ENCODE results near the gene CRCP.
A peak's percentile ranks its signal among the peaks of the same experiment; 100 is the strongest.
"Not testable (repeated sequence)": the region's sequence is repeated elsewhere in the genome, so short reads cannot be mapped to it uniquely, and the experiment has no call there.

The CRCP gene

DNA sequence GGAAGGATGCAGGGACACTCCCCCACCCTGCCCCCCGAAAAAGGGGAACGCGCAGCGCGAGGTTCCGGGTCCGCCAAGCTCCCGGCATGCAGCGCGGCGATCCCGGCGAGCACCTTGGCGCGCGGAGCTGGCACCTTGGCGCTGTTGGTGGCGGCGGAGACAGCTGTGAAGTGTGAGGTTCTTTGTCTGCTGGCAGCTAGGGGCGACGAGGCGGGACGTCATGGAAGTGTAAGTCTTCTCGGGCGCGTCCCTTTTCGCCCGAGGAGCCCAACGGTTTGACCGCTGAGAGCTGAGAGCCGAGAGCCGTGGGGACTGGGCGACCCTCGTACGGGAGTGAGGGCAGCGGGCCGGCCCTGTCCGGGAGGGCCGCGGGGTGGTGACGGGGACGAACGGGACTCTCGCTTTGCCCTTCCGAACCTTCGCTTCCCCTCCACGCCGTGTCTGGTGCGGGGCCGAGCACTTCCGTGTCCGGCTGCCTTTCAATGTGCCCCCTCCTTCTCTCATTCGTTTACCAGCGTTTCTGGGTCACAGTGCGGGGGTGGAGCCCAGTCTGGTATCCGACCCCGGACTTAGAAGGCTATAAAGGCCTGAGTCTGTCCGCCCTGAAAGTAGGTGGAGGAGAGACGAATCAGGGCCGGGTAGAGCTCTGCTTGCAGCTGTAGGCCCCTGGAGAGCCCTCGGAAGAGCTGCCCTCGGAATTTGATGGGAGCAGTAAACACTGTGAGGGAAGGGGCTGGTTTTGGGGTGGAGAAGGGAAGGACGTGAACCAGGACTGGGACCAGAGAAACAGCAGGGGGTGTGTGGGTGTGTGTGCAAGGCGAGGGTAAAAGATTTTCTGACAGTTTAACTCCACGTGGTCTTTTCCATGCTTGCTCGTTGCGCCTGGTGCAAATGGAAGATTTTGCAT lies at the start of gene CRCP:
Gene CRCP, plus strand, starts transcription at position 105 of the 907 bp plus-strand sequence. Its CDS starts 116 bp downstream, at position 221.
- peak; percentile 52 for DNase-seq

DNA sequence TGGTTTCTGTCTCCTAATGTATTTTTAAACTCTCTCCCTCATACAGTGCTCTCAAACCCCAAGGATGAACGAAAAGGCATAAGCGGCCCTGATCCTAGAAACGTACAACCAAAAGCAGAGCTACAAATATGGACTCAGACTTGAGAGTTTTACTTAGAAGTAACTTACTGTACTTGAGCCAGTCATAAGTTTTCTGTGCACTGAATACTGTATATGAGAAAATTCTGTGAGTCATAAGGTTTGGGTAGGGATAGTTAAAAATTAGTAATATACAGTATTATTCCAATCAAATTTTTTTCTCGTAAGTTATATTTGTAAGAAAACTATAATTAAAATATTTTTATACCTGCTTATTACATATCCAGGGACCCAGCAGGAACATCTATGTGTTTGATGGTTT lies 44.9 kb upstream of the CRCP start:
- no peak for DNase-seq

DNA sequence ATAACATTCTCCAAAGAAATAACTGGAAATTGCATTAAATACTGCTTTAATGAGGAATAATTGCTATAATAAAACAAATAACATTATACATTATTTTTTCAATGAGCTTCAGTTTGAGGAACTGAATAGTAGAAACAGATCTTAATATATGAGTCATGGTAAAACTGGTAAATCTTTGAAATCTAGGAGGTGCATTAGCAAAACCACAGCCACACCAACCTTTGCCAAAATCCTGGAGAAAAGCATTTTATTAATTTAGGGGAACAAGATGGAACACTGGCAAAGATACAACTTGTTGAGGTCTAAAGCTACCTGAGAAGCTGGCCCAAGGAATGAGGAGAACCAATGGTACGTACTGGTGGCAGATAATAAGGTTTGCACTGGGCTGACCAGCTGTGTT lies 44.4 kb upstream of the CRCP start:
- DNase-seq, result no peak

DNA sequence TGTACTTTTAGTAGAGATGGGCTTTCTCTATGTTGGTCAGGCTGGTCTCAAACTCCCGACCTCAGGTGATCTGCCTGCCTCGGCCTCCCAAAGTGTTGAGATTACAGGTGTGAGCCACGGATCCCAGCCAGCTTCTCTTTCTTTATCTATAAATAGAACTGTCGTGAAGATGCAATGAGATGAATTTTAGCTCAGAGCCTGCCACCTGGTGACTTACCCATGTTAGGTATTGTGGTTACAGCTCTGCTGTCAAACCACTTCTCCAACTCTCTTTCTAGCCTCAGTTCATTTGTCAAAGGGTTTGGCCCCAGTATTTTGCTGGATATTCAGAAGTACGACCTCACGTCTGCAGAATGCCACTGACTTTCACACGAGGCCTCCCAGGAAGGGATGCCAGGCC lies 42.4 kb upstream of the CRCP start:
- not testable (repeated sequence) for DNase-seq

DNA sequence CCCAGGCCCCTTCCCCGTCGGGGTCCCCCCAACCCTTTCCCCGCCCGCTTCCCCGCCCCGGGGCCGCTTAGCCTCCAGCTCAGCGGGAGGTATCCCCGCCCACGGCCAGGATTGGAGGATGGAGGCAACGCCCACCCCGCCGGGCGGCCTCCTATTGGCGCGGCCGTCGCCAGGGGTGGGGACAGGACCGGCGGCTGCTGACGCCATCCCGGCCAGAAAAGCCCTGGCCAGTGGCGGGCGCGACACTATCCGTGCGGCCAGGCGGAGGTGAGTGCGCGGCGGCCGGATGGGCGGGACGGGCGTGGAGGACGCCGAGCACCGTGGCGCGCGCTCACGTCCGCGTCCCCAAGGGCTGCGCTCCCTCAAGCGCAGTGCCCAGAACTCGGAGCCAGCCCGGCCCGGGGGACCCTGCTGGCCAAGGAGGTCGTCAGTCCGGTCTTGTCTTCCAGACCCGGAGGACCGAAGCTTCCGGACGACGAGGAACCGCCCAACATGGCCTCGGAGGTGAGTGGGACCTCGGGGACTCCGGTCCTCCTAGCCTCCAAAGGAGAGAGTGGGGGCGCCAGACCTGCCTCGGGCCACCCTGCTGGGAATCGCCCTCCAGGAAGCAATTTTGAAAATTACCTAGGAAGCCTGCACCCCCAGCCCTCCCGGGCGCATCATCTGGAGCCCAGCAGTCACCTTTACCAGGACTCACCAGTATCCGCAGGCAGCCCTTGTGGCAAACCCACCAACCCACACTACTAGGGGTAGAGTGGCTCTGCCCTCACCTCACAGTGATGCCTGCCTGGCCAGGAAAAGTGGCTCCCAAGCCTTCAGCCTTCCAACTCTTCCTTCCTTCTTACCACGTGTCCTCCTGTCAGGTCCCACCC lies 38.8 kb upstream of the CRCP start, which contains the start of gene ASL:
Gene ASL, plus strand, starts transcription at position 230 of the 872 bp plus-strand sequence. Its CDS starts 263 bp downstream, at position 493.
- DNase-seq, result peak; percentile 71

DNA sequence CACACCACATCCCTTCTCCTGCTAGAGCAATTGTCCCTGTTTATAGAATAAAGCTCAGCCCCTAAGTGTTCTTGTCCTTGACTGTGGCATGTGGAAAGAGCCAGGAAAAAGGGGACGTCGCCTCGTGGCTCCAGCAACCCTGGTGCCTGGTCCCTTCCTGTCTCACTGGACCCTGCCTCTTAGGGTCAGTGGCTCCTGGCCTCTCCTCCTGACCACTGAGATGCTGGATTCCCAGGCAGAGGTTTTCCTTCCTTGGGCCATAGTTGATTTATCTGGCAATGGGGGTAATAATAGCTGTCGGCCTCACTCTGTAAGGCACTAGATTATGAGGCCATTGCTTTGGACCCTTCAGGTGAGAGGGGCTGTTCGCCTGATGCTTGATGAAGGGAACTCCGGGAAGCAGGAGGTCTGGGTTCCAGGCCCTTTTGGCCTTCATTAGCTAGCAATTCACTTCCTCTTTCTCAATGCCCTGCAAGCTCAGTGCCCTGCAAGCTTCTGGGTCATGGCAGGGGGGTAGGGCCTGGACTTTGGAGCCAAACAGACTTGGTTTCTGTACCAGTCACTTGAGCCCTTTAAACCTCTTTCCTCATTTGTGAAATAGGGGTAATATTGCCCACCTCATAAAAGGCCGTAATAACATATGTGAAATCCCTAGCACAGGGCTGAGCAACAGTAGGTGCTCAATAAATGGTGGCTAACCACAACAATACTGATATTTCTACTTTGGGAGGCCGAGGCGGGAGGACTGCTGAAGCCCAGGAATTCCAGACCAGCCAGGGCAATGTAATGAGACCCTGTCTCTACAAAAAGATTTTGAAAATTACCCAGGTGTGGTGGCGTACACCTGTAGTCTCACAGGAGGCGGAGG lies 38.0 kb upstream of the CRCP start:
- DNase-seq, result no peak

DNA sequence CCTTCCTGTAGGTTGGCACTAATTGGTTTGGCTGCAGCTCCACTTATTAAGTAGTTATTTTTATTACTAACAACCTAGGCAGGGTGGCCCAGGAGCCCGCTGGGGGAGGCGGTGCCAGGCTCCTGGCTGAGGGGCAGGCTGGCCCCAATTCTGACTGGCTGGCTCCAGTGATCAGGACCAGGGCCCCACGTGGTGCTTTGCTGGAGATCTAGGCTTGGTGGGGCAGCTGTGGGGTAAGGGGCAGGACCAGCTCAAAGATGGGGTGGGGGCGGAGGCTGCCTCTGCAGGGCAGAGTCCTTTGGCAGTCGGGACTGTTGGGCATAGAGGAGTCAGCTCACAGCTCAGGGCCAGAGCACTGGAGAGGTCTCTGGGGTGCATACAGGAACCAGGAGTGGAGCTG lies 36.6 kb upstream of the CRCP start:
- no peak for DNase-seq

DNA sequence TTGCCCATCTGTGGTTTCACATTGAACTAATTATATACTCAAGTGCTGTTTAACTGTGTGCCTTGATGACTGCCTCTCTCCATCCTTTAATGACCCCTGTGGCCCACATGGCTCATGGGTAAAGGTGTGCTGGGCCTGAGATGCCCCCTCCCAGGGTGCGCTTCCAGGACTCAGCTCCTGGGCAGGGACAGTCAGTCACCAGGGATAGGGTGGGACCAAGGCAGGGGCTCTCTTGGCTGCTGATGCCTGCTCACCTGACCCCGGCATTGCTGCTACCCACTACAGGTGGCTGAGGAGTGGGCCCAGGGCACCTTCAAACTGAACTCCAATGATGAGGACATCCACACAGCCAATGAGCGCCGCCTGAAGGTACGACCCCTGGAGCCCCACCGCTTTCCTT lies 32.6 kb upstream of the CRCP start:
- no peak for DNase-seq

DNA sequence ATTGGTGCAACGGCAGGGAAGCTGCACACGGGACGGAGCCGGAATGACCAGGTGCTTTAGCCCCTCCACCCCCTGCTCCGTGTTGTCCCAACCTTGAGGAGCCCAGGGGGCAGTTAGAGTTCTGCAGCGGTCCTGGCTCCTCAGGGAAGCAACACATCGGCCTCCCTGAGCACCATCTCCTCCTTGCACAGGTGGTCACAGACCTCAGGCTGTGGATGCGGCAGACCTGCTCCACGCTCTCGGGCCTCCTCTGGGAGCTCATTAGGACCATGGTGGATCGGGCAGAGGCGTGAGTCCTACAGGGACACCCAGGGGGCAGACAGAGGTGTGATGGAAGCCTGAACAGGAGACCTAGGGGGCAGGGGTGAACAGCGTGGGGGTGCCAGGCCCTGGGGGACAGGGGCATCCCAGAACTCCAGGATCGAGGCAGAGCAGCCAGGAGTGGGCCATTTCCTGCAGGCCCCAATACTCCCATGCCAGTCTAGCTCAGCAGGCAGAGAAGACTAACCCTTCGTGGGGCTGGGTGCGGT lies 31.7 kb upstream of the CRCP start:
- no peak for DNase-seq

DNA sequence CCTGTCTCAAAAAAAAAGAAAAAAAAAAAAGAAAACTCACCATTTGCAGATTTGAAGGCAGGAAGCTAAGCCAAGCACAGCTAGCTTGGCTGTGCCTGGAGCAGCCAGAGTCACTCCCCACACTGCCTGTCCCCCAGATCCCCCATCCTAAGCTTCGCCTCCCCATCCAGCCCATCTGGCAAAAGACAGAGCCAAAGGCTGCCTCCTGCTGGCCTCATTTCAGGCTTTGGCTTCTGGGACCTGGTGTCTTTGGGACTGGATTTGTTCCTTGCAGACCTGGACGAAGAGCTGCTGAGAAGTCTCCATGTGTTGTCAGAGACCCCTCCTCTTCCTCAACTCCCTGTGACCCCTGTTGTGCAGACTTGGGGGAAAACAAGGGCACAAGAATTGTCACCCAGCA lies 31.0 kb upstream of the CRCP start:
- DNase-seq, result no peak

DNA sequence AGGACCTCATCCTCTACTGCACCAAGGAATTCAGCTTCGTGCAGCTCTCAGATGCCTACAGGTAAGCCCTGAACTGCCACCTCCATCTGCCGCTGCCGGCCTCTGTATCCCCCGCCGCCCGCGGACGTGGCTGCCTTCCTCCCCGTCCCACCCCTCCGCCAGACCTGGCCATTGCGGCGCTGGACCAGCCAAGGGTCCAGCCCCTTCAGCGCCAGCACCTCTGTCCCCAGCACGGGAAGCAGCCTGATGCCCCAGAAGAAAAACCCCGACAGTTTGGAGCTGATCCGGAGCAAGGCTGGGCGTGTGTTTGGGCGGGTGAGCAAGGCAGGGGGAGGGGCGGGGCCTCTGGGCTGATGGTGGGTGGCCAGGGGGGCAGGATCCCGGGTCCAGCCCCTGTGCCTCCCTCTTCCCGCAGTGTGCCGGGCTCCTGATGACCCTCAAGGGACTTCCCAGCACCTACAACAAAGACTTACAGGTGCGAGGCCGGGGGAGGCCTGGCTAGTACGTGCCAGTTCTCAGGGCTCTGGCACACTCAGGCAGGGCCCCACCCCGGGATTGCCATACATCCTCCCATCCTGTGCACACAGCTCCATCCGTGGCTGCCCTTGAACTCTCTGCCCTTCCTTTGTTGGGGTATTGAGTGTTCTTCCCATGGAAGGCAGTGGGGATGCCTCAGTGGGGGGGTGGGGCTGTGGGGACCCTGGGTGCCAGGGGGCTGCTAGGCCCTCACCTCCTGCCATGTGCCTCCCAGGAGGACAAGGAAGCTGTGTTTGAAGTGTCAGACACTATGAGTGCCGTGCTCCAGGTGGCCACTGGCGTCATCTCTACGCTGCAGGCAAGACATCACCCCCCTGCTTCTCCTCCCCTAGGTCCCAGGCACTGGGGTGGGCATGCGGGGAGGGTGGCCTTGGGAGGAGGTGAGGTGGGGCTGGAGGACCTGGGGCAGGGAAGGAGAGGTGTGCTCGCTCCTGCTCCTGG lies 25.5 kb upstream of the CRCP start:
- no peak for DNase-seq

DNA sequence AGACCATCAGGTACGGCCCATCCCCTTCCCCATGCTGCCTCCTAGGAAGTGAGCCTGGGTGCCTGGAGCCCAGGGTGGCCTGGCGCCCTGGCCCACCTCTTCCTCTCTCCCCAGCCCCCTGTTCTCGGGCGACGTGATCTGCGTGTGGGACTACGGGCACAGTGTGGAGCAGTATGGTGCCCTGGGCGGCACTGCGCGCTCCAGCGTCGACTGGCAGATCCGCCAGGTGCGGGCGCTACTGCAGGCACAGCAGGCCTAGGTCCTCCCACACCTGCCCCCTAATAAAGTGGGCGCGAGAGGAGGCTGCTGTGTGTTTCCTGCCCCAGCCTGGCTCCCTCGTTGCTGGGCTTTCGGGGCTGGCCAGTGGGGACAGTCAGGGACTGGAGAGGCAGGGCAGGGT lies 22.0 kb upstream of the CRCP start:
- DNase-seq, result no peak

DNA sequence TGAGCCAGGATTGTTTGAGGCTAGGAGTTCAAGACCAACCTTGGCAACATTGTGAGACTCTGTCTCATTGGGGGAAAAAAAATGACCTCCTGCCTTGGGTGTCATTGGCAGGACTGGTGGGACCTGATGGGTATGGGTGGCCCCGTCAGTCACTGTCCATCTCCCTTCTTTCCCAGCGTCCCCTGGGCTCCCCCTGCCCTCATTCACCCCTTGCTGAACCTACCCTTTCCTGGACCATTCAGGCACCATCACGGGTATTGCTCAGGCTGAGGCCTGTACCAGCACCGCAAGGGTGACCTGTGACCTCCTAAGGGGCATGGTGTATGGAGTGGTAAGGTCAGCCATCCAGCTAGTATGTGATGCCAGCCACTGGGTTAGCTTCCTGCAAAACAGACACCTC lies 19.6 kb upstream of the CRCP start:
- no peak for DNase-seq

DNA sequence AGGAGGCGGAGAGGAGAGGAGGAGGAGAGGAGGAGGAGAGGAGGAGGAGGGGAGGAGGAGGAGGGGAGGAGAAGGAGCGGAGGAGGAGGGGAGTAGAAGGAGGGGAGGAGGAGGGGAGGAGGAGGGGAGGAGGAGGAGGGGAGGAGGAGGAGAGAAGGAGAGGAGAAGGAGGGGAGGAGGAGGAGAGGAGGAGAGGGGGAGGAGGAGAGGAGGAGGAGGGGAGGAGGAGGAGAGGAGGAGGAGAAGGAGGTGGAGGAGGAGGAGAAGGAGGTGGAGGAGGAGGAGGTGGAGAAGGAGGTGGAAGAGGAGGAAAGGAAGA lies 15.5 kb upstream of the CRCP start:
- no peak for DNase-seq

DNA sequence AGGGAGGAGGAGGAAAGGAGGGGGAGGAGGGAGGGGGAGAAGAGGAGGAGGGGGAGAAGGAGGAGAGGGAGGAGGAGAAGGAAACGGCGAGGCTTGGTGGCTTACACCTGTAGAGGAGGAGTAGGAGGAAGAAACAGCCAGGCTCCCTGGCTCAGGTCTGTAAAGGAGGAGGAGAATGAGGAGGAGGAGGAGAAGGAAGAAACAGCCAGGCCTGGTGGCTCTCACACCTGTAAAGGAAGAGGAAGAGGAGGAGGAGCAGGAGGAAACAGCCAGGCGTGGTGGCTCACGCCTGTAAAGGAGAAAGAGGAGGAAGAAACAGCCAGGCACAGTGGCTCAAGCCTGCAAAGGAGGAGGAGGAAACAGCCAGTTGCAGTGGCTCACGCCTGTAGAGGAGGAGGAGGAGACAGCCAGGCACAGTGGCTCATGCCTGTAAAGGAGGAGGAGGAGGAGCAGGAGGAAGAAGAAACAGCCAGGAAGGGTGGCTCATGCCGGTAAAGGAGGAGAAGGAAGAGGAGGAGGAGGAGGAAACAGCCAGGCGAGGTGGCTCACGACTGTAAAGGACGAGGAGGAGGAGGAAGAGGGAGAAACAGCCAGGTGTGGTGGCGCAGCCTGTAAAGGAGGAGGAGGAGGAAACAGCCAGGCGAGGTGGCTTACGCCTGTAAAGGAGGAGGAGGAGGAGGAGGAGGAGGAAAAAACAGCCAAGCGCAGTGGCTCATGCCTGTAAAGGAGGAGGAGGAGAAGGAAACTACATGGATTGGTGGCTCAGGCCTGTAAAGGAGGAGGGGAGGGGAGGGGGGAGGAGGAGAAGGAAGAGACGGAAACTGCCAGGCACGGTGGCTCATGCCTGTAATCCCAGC lies 14.9 kb upstream of the CRCP start:
- peak; percentile 75 for DNase-seq

DNA sequence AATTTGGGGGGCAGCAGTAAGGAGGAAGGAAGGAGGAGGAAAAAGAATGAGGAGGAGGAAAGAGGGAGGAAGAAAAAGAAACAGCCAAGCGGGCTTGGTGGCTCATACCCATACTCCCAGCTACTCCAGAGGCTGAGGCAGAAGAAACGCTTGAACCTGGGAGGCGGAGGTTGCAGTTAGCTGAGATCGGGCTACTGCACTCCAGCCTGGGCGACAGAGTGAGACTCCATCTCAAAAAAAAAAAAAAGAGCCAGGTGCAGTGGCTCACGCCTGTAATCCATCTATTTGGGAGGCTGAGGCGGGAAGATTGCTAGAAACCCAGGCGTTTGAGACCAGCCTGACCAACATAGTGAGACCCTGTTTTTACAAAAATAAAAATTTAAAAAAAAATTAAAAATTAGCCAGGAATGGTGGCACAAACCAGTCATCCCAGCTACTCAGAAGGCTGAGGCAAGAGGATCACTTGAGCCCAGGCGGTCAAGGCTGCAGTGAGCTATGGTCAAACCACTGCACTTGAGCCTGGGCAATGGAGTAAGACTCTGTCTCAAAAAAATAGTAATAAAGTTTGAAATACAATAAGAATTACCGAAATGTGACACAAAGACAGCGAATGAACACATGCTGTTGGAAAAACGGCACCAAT lies 14.1 kb upstream of the CRCP start:
- no peak for DNase-seq

DNA sequence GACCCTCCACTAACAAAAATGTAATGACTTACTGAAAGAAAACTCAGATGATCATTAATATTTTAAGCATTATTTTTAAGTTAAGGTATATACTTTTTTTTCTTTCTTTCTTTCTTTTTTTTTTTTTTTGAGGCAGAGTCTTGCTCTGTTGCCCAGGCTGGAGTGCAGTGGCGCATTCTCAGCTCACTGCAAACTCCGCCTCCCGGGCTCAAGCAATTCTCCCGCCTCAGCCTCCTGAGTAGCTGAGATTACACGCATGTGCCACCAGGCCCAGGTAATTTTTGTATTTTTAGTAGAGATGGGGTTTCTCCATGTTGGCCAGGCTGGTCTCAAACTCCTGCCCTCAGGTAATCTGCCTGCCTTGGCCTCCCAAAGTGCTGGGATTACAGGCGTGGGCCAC lies 12.5 kb upstream of the CRCP start:
- DNase-seq, result not testable (repeated sequence)

DNA sequence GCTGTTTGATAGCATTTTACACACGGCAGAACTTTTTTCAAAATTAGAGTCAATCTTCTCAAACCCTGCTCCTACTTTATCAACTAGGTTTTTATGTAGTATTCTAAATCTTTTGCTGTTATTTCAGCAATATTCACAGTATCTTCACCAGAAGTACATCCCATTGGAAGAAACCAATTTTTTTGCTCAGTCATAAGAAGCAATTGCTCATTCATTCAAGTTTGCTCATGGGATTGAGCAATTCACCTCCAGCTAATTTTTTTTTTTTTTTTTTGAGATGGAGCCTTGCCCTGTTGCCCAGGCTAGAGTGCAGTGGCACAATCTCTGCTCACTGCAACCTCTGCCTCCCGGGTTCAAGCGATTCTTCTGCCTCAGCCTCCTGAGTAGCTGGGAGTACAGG lies 10.7 kb upstream of the CRCP start:
- DNase-seq, result not testable (repeated sequence)

DNA sequence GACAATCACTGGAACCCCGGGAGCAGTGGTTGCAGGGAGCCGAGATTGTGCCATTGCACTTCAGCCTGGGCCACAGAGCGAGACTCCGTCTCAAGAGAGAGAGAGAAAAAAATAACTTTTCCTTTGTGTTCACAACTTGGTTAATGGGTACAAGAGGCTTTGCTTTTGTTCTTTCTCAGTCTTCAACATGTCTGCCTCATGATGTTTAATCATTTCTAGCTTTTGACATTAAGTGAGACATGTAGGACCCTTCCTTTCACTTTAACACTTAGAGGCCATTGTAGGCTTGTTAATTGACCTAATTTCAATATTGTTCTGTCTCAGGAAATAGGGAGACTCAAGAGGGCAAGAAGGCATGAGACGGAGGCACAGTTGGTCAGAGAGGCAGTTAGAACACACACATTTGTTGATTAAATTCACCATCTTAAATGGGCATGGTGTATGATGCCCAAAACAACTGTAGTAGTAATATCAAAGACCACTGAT lies 9.3 kb upstream of the CRCP start:
- no peak for DNase-seq

DNA sequence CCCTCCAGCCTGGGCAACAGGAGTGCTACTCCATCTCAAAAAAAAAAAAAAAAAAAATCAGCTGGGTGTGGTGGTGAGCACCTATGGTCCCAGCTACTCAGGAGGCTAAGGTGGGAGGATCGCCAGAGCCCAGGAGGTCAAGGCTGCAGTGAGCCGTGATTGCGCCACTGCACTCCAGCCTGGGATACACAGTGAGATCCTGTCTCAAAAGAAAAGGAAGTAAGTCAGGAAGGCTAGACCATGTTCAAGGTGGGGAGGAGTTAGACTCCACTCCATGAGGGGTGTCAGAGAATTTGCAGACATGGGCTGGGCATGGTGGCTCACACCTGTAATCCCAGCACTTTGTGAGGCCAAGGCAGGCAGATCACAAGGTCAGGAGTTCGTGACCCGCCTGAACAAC lies 6.2 kb upstream of the CRCP start:
- not testable (repeated sequence) for DNase-seq

All from DMS79 treated with DMSO at 0.1 percent for 48 hours (cell line).